ENCODE data around the gene FOXJ1. TPM values are rescaled to one million over a fixed set of nuclear protein-coding genes. Genes with fewer than 3 reads are reported as not detected.

FOXJ1 gene
- total and polyA plus RNA-seq, 2 of the 4 experiments (the other 2 are of a cell fraction): 0.05 TPM; not detected in 1

GRCh38 chr17:76184290-76184689, 43.2 kb upstream of the FOXJ1 start:
- Histone ChIP-seq H3K9ac (ENCODE audit: low read depth, low read length) (no peak overlapping the region), H2BK15ac (ENCODE audit: low read depth, low read length) (no peak overlapping the region), H3K79me1 (ENCODE audit: low read depth in 1 of 2, low read length in 2 of 2) (no peaks in the 10 kb centered on the region), H2AK5ac (ENCODE audit: low read depth, low read length) (no peak overlapping the region), H3K23ac (ENCODE audit: low read depth, low read length) (no peak overlapping the region), H4K8ac (ENCODE audit: low read depth in 2 of 2, low read length in 2 of 2) (no peak overlapping the region), H3K9me1 (ENCODE audit: insufficient read depth, low read length) (0 out of 2 replicates have a peak, but pooled peaks cover 3% of the 10 kb centered on the region), H2AFZ (replicated peaks; ENCODE audit: low read length, poor library complexity) (no peak overlapping the region), H3K36me3 (ENCODE audit: control insufficient read depth, insufficient read depth, low read length) (no peaks in the 10 kb centered on the region), H3K4ac (ENCODE audit: low read depth, low read length) (no peak overlapping the region), H3K4me3 (ENCODE audit: insufficient read depth, low read depth, low read length) (no peak overlapping the region), H3K9me3 (ENCODE audit: control insufficient read depth, insufficient read depth, low read length) (no peaks in the 10 kb centered on the region), H4K20me1 (ENCODE audit: insufficient read depth, low read length) (no peaks in the 10 kb centered on the region), H2BK5ac (ENCODE audit: low read depth, low read length, poor library complexity, severe bottlenecking) (no peak overlapping the region), H3K4me2 (ENCODE audit: low read depth, low read length) (no peak overlapping the region), H3K18ac (ENCODE audit: low read depth, low read length) (no peak overlapping the region), H4K5ac (ENCODE audit: low read depth, low read length) (no peak overlapping the region), H3K4me1 (ENCODE audit: control insufficient read depth, insufficient read depth, low read length) (peaks cover 3% of the 10 kb centered on the region; the same call in 1 of the 2 replicates), H2BK120ac (ENCODE audit: low read depth, low read length) (no peak overlapping the region), H3K27ac (ENCODE audit: insufficient read depth, low read length) (no peak overlapping the region), H4K91ac (ENCODE audit: insufficient read depth, low read depth, low read length) (no peak overlapping the region), H3K14ac (replicated peaks; ENCODE audit: low read depth, low read length) (no peak overlapping the region), H2AK9ac (replicated peaks; ENCODE audit: low read depth, low read length, poor library complexity) (no peak overlapping the region), H2BK20ac (ENCODE audit: low read depth, low read length) (no peak overlapping the region), H3K56ac (ENCODE audit: extremely low read depth, insufficient read depth, low read length) (no peak overlapping the region), H3K27me3 (ENCODE audit: control insufficient read depth, insufficient read depth, low read length) (0 out of 2 replicates have a peak, but pooled peaks cover 1% of the 10 kb centered on the region)
- TF ChIP-seq CTCF (conservative IDR thresholded peaks at IDR 0.05; ENCODE audit: low read depth, low read length): no peak
- TF ChIP-seq SMC3 (IDR thresholded peaks at IDR 0.05; ENCODE audit: low read depth, low read length): no peak
- no peak for TF ChIP-seq BHLHE40 (IDR thresholded peaks at IDR 0.05; ENCODE audit: low read depth, low read length)
- in situ Hi-C loops (cut with MboI; ENCODE audit: low sequenced_read_pairs): no loop called here
- ChIA-PET POLR2A (ENCODE audit: unreplicated experiment) (no interaction called here), CTCF (interaction anchor here (1.2 kb wide), 1 partner anchor 21 kb away, joined by 4 read pairs; no protein-coding TSS in a partner anchor)
- intact Hi-C loops (cut with micrococcal nuclease): no loop called here
- ATAC-seq (ENCODE audit: low read depth): no peak
- dilution Hi-C loops (cut with HindIII; ENCODE audit: low sequenced_read_pairs, unreplicated experiment): no loop called here
- DNase-seq: no peak
- no TSS peak for BruUV-seq (replicated peaks)
- WGBS, 2 experiments (ENCODE audit: extremely low coverage in 2 of 2, insufficient read length in 1 of 2): no CpG with 5 or more reads among the region's 2 CpGs

Measured in IMR-90 (cell line).